Measurements from ENCODE around the gene SETD1A.

The SETD1A gene

DNA sequence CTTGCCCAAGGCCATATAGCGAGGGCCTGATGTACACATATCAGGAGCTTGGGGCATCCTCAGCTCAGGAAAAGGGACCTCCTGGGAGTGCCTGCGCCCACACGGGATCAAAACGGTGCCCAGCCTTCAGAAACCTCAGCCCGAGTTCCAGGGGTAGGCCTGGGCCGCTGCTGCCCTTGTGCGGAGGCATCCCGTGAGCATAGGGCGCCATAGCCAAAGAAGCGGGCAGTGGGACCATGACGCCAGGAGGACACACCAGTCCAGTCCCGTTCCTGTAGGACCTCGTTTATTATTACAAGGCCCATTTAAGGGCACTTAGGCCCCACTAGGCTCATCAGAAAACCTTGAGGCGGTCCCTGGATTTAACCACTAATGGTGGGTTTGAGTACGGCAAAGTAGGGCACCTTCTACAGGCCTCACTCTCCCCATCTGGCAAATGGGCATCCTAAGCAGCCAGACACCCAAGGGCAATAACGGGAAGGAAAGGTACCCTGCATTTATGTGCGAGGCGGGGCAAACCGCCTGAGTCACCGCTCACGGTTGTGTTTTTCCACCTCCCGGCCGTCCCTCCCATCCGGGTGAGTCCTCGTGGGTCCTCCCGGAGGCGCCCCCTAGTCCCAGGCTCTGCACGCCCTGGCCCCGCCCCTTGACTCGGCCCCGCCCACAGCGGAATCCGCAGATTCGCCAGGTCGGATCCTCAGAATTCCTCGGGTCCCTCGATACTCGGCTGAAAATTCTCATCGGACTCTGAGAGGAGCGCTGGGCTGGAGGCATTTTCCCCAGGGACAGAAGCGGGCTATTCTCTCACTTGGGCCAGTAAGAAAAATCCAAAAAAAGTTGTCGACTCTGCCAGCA lies 726 bp upstream of the SETD1A start:
- DNase-seq: peak; percentile 89

DNA sequence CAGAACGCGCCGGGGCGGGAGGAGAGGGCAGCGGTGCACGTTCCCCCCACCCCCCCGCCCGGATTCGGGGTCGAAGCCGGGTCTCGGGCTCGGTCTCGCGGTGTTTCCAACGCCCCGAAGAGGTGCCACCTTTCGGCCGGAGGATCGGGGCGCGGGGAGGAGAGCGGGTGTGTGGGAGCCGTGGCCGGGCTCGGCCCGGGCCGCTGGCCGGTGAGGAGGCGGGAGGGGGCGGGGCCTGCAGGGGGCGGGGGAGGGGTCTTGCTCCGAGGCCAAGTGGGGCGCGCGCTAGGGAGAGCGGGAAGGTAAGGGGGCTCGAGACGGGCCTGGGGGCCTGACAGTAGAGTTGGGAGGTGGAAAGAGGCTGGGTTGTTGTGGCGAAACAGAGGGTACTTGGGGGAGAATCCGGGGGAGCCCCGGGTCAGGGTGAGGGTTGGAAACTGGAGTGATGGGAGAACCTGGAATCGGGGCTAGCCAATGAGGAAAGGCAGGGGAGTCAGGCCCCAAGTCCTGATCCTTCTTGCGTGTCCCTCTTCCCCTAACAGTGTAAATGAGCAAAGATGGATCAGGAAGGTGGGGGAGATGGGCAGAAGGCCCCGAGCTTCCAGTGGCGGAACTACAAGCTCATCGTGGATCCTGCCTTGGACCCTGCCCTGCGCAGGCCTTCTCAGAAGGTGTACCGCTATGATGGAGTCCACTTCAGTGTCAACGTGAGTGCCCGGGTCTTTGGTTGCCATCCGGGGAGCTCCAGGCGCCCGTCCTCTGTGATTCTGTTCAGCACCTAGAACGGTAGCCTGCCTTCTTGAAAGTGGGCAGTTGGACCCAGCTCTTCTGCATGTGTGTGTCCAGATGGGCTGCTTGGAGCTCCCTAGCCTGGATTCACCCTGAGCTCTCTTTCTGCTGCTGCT lies 873 bp downstream of the SETD1A start:
- DNase-seq: peak; percentile 51

DNA sequence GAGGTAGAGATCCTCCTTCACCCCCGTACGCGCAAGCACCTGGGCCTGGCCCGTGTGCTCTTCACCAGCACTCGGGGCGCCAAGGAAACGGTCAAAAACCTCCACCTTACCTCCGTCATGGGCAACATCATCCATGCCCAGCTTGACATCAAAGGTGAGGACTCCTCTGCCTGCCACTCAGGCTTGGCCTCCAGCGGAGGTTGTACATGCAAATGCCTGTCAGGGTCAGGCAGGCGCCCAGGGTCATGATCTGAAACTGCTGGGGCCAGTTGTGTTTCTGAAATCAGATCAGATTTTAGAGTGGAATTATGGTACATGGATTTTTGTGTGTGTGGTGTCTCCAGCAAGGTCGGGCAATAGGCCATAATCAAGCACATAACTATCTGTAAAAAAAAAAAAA lies 3.8 kb downstream of the SETD1A start:
- no peak for DNase-seq

DNA sequence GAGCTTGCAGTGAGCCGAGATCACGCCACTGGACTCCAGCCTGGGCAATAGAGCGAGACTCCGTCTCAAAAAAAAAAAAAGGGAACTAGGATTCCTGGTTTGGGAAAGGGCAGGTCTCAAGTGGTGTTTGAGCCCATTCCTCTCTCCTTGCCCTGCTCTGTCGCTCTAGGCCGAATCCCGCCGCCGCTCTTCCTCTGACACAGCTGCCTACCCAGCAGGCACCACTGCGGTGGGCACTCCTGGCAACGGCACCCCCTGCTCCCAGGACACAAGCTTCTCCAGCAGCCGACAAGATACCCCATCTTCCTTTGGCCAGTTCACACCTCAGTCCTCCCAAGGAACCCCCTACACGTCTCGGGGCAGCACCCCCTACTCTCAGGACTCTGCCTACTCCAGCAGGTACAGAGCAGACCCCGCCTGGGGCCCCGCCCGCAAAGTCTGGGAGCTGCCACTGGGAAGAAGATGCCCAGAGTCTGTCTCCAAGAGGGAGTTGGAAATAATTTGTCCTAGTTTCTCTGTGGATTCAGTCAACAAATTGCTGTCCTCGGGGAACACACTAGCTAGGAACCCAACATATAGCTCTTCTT lies 6.5 kb downstream of the SETD1A start:
- no peak for DNase-seq

DNA sequence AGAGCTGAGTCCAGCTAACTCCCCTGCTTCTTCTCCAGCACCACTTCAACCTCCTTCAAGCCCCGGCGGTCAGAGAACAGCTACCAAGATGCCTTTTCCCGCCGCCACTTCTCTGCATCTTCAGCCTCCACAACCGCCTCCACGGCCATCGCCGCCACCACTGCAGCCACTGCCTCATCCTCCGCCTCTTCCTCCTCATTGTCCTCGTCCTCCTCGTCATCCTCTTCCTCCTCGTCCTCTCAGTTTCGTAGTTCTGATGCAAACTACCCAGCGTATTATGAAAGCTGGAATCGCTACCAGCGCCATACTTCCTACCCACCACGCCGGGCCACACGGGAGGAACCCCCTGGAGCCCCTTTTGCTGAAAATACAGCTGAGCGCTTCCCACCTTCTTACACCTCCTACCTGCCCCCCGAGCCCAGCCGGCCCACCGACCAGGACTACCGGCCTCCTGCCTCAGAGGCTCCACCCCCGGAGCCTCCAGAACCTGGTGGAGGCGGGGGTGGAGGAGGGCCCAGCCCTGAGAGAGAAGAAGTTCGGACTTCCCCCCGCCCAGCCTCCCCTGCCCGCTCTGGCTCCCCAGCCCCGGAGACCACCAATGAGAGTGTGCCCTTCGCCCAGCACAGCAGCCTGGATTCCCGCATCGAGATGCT lies 7.1 kb downstream of the SETD1A start:
- DNase-seq: no peak

DNA sequence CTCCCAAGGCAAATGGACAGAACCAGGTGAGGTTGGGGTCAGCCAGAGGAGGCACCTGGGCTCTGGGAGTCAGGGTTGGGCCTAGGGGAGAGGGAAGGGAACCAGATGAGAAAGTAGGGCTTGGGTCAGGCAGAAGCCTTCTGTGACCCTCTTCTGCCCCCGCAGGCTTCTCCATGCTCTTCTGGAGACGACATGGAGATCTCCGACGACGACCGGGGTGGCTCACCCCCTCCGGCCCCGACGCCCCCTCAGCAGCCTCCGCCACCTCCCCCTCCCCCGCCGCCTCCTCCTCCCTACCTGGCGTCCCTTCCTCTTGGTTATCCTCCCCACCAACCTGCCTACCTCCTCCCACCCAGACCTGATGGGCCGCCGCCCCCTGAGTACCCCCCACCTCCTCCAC lies 7.9 kb downstream of the SETD1A start:
- DNase-seq: no peak

DNA sequence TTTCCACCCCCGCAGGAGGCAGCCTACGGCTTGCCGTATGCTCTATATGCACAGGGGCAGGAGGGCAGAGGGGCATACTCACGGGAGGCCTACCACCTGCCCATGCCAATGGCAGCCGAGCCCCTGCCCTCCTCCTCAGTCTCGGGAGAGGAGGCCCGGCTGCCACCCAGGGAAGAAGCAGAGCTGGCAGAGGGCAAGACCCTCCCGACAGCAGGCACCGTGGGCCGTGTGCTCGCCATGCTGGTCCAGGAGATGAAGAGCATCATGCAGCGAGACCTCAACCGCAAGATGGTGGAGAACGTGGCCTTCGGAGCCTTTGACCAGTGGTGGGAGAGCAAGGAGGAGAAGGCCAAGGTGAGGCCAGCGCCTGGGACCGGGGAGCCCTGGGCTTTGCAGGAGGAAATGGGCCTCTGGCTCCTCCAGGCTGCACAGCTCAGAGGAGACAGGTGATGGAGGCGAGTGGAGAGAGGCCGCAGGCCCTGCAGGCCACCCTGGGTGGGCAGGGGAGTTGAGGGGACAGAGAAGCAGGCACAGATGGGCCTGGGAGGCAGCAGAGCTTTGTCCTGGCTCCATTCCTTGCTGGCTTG lies 8.6 kb downstream of the SETD1A start:
- DNase-seq: no peak

DNA sequence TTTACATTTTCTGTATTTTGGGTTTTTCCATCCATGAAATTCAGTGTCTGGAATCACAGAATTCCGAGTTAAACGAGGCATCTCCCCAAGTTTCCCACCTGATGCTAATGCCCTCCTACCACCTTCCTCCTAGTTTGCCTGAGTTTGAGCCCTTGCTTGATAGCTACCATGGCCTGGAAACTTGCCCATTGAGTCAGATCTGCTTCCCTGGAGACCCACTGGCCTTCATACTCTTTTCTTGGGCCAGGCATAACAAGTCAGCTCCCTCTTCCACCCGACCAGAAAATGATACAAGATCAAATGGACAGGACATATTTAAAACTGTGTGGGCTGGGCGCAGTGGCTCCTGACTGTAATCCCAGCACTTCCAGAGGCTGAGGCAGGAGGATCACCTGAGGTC lies 10.2 kb downstream of the SETD1A start:
- DNase-seq: no peak

DNA sequence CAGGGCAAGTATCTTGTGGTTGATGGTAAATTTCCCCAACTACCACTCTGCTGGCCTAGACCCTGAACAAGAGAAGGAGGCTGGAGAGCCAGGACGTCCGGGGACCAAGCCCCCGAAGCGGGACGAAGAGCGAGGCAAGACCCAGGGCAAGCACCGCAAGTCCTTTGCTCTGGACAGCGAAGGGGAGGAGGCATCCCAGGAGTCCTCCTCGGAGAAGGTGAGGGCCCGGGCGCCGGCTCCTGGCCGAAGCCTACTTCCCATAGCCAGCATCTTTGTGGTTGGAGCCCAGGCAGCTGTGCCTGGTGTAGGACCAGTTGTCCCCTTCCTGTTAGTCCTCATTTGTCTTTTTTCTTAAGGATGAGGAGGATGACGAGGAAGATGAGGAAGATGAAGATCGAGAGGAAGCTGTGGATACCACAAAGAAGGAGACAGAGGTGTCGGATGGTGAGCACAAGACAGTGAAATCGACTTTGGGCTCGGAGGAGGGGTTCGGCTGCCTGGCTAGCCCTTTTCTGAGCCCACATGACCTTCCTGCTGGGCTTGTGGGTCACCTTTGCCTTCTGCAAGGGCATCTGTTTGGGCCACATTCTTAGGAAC lies 11.8 kb downstream of the SETD1A start:
- no peak for DNase-seq

DNA sequence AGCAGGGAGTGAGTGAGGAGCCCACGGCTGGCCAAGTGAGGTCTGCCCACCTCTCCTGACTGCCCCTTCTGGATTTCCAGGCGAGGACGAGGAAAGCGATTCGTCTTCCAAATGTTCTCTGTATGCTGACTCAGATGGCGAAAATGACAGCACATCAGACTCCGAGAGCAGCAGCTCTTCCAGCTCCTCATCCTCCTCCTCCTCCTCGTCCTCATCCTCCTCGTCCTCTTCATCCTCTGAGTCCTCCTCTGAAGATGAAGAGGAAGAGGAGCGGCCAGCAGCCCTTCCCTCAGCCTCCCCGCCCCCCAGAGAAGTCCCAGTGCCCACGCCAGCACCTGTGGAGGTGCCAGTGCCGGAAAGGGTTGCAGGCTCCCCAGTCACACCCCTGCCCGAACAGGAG lies 13.7 kb downstream of the SETD1A start:
- DNase-seq: no peak

DNA sequence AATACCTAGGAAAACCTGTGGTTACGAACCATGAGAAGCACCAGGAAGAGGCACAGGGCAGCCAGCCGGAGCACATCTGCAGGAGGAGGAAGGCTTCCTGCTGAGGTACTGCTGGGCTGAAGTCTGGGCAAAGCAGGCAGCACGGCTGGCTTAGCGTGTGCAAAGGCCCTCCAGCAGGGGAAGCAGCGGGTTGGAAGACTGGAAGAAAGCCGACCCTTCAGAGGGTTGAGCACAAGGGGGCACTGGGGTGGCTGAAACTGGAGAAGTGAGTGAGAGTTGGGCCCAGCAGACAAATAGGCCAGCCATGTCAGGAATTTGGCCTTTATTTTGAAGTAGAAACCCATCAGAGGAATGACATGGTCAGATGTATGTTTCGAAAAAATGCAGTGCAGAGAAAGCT lies 15.3 kb downstream of the SETD1A start:
- peak; percentile 27 for DNase-seq

DNA sequence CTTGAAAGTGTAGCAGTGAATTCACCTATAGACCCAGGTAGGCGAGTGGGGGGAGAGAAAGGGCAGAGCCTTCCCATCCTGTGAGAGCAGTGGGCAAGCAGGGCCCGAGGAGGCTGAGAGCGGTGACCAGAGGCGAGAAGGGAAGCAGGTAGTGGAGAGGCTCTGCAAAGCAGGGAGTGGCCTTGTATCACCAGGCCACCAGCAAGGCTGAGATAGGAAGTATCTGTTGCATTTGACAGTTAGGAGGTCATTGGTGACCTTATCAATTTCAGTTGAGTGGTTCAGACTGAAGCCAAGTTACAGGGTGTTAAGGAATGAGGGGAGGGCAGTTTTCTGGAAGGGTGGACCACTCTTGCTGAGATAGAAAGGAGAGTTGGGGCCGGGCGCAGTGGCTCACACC lies 16.8 kb downstream of the SETD1A start:
- DNase-seq: no peak

DNA sequence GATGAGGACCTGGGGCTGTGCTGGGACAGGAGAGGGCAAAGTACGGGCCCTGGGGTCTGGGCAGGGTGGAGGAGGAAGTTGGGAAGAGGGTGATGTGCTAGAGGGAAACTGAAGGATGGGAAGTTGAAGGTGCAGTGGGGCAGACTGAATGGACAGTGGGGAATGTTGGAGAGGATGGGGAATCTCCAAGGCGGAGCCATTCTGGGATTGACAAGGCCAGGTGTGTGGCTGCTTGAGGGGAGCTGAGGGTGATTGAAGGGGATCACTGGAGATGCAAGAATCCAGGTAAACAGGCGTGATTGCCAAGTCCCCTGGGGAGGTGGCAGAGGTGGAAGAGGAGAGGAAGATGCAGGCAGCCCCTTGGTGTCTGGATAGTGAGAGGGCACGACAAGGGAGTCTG lies 18.9 kb downstream of the SETD1A start:
- no peak for DNase-seq

DNA sequence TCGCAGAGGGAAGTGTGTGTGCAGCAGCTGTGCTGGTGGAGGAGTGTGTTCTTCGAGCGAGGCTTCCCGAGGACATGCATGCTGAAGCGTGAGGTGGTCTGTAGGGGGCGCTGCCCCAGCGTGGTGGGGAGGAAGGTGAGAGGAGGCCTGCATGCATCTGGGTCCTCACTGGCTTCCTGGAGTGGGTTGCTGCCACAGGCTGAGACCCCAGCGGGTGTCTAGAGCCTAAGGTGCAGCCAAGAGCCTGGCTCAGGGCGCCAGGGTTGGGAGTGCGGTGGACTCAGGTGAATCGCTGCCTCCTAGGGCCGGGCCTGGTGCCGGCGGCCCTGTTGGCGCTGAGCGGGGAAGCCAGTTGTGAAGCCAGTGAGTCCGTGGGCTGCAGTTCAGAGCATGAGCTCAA lies 19.9 kb downstream of the SETD1A start:
- no peak for DNase-seq

DNA sequence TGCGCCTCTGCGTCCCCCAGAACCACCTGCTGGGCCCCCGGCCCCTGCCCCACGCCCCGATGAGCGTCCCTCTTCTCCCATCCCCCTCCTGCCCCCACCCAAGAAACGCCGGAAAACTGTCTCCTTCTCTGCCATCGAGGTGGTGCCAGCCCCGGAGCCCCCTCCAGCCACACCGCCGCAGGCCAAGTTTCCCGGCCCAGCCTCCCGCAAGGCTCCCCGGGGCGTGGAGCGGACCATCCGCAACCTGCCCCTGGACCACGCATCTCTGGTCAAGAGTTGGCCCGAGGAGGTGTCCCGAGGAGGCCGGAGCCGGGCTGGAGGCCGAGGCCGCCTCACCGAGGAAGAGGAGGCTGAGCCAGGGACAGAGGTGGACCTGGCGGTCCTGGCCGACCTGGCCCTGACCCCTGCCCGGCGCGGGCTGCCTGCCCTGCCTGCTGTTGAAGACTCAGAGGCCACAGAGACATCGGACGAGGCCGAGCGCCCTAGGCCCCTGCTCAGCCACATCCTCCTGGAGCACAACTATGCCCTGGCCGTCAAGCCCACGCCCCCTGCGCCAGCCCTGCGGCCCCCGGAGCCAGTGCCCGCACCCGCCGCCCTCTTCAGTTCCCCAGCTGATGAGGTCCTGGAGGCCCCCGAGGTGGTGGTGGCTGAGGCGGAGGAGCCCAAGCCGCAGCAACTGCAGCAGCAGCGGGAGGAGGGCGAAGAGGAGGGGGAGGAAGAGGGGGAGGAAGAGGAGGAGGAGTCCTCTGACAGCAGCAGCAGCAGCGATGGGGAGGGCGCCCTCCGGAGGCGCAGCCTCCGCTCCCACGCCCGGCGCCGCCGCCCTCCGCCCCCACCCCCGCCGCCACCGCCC lies 21.8 kb downstream of the SETD1A start:
- no peak for DNase-seq

DNA sequence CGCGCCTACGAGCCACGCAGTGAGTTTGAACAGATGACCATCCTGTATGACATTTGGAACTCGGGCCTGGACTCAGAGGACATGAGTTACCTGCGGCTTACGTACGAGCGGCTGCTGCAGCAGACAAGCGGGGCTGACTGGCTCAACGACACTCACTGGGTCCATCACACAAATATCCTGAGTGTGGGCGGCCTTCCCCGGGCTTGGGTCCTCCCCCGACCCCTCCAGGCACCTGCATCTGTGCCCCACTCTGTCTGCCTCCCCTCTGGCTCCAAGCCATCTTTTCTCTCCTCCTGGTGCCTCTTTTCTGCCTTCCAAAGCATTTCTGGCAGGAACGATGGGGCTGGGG lies 22.4 kb downstream of the SETD1A start:
- DNase-seq: no peak

DNA sequence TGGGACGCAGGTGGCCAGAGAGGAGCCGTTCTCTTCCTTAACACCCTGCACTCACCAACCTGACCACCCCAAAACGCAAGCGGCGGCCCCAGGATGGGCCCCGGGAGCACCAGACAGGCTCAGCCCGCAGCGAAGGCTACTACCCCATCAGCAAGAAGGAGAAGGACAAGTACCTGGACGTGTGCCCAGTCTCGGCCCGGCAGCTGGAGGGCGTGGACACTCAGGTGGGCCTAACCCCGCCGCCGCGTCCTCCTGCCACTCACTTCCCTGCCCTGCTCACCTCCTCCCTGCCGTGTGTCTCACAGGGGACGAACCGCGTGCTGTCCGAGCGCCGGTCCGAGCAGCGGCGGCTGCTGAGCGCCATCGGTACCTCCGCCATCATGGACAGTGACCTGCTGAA lies 22.9 kb downstream of the SETD1A start:
- DNase-seq: no peak

DNA sequence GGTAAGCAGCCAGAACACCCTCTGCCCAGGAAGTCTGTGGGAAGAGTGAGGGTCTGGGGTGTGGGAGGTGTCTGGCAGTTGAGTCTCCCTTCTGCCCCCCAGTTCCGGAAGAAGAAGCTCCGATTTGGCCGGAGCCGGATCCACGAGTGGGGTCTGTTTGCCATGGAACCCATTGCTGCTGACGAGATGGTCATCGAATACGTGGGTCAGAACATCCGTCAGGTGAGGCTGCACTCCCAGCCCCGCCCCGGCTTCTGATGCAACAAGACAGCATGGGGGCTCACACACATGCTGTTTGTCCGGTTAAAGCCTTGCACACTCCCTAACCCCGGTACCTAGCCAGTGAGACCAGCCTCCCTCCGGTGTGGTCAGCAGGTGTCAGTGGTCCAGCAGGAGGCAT lies 23.4 kb downstream of the SETD1A start:
- no peak for DNase-seq

DNA sequence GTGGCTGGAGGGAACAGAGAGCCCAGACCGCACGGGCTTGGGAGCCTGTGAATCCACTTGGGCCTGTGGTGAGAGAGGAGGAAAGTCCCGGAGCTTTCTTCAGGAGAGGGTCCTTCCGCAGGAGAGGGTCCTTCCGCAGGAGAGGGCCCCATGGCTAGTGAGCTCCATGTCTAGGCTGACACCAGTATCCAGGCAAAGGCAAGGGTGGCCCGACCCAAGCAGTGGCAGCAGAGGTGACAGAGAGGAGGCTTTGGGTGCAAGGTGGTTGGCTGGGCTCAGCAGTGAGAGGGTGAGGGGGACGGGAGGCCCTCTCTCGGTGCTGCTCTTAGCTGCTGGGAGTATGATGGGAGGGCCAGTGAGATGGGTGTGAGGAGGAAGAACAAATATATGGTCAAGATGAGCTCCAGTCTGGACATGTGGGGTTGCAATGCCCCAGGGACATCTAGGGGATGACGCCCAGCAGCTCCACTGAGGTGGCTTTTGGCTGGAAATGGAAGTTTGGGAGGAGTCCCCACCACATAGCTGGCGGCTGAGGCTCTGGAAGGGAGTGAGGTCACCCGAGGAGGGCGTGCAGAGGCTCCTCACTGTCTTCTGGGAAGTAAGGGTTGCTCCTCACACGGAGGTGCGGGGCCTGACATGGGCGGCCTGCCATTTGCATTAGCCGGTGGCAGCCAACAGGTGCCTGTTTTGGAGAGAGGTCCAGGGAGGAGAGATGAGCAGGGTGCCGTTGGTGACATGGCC lies 25.2 kb downstream of the SETD1A start:
- DNase-seq: no peak

DNA sequence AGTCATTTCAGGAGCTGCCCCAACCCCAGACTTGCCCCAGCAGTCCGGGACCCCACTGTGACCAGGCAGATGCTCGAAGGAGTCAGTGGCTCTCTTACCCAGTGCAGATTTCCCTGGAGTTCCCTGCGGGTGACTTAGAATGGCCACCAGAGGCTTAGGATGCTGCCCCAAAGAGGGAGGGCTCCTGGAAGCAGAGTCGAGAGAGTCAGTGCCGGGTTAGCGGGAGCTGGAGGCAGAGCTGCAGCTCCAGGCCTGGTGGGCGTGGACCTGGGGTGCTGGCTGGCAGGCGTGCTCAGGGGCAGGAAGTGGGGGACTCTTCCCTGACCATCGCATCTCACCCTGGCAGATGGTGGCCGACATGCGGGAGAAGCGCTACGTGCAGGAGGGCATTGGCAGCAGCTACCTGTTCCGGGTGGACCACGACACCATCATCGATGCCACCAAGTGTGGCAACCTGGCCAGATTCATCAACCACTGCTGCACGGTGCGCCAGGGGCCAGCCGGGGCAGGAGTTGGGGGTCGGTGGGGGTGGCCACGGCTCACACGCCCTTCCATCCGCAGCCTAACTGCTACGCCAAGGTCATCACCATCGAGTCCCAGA lies 25.8 kb downstream of the SETD1A start:
- no peak for DNase-seq
